ENCODE data around the gene PRMT3.
"Not testable (repeated sequence)": the region's sequence is repeated elsewhere in the genome, so short reads cannot be mapped to it uniquely, and the experiment has no call there.

Gene PRMT3

DNA sequence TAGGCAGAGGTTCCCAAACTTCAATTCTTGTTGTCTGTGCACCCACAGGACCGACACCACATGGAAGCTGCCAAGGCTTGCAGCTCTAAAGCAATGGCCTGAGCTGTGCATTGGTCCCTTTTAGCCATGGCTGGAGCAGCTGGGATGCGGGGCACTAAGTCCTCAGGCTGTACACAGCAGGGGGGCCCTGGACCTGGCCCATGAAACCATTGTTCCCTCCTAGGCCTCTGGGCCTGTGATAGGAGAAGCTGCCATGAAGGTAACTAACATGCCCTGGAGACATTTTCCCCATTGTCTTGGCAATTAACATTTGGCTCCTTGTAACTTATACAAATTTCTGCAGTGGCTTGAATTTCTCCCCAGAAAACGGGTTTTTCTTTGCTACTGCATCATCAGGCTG lies 168.3 kb downstream of the PRMT3 start:
- TF ChIP-seq, protein P1, sequence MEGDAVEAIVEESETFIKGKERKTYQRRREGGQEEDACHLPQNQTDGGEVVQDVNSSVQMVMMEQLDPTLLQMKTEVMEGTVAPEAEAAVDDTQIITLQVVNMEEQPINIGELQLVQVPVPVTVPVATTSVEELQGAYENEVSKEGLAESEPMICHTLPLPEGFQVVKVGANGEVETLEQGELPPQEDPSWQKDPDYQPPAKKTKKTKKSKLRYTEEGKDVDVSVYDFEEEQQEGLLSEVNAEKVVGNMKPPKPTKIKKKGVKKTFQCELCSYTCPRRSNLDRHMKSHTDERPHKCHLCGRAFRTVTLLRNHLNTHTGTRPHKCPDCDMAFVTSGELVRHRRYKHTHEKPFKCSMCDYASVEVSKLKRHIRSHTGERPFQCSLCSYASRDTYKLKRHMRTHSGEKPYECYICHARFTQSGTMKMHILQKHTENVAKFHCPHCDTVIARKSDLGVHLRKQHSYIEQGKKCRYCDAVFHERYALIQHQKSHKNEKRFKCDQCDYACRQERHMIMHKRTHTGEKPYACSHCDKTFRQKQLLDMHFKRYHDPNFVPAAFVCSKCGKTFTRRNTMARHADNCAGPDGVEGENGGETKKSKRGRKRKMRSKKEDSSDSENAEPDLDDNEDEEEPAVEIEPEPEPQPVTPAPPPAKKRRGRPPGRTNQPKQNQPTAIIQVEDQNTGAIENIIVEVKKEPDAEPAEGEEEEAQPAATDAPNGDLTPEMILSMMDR (IDR thresholded peaks at IDR 0.05; ENCODE audit: insufficient read depth, low read length, poor library complexity, severe bottlenecking), result no peak
- Histone ChIP-seq H3K36me3 (ENCODE audit: control insufficient read depth, insufficient read depth, low read length) (no peaks in the 10 kb centered on the region), H3K4me3 (replicated peaks; ENCODE audit: low read depth, low read length) (no peak overlapping the region), H3K27me3 (replicated peaks; ENCODE audit: control insufficient read depth, insufficient read depth, low read length) (no peaks in the 10 kb centered on the region; the same call in none of the 2 replicates)
- DNase-seq (ENCODE audit: extremely low read depth, insufficient read length), result no peak

DNA sequence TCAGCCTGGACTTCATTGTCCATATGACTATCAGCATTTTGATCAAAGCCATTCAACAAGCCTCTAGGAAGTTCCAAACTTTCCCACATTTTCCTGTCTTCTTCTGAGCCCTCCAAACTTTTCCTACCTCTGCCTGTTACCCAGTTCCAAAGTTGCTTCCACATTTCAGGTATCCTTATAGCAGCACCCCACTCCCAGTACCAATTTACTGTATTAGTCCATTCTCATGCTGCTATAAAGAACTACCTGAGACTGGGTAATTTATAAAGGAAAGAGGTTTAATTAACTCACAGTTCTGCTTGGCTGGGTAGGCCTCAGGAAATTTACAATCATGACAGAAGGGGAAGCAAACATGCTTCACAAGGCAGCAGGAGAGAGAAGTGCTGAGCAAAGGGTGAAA lies 168.9 kb downstream of the PRMT3 start:
- H3K4me3 ChIP-seq (replicated peaks; ENCODE audit: low read depth, low read length); H3K36me3 ChIP-seq (ENCODE audit: control insufficient read depth, insufficient read depth, low read length); H3K27me3 ChIP-seq (replicated peaks; ENCODE audit: control insufficient read depth, insufficient read depth, low read length); DNase-seq (ENCODE audit: extremely low read depth, insufficient read length): not testable (repeated sequence)

DNA sequence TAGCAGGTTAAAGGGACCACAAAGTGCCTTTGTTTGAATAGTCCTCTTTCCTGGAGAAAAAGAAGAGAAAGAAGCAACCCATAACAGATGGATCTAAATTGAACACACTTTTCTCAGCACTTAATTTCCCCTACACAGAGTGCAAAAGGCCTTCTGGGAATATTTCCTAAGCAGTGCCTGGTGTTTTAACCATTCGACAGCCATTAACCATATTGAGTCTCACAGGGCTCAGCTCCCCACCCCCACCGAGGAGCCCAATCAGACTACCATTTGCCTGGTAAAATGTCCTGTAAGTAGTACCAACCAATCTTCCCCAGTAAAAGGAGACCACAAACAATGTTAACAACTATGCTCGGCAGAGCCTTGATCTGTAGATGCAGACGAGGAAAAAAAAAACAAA lies 171.2 kb downstream of the PRMT3 start:
- TF ChIP-seq, protein P1 (IDR thresholded peaks at IDR 0.05; ENCODE audit: insufficient read depth, low read length, poor library complexity, severe bottlenecking), result no peak
- no peak for DNase-seq (ENCODE audit: extremely low read depth, insufficient read length)
- Histone ChIP-seq H3K36me3 (ENCODE audit: control insufficient read depth, insufficient read depth, low read length) (no peaks in the 10 kb centered on the region), H3K4me3 (replicated peaks; ENCODE audit: low read depth, low read length) (no peak overlapping the region), H3K27me3 (replicated peaks; ENCODE audit: control insufficient read depth, insufficient read depth, low read length) (no peaks in the 10 kb centered on the region; the same call in 1 of the 2 replicates)
